ENCODE results near the gene TMEM175.

The TMEM175 gene

DNA sequence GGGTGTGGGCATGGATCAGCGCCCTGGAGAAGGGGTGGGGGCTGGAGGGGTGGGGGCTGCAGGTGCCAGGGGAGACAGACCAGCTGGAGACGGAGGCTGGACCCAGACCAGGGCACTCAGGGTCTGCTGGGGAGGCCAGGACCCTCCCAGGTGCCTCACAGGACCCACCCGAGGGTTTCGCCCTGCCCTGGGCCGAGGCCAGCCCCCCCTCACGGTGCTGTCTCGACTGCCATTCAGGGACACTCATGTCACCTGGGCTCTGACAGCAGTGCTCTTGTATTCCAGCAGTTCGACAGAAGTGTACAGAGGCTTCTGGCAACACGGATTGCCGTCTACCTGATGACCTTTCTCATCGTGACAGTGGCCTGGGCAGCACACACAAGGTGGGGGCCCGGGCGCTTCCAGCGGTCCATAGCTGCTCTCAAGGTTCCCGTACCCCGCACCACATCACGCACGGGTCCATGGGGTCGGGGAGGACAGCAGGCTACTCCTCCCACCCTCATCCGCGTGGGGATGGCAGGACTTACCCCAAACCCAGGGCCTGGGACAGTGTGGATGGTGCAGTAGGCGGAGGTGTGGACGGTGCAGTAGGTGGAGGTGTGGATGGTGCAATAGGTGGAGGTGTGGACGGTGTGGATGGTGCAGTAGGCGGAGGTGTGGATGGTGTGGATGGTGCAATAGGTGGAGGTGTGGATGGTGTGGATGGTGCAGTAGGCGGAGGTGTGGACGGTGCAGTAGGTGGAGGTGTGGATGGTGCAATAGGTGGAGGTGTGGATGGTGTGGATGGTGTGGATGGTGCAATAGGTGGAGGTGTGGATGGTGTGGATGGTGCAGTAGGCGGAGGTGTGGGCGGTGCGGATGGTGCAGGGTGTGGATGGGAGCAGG is 18.1 kb downstream of the TMEM175 start:
- DNase-seq (ENCODE audit: low read depth), result no peak
- H3K4me3 ChIP-seq (ENCODE audit: low read depth, low read length), result no peak overlapping the region
- TF ChIP-seq MYC (IDR thresholded peaks at IDR 0.05; ENCODE audit: low read depth, low read length) (no peak), POLR2A (IDR thresholded peaks at IDR 0.05; ENCODE audit: extremely low read depth, insufficient read length) (no peak)
- TF ChIP-seq, protein P1, sequence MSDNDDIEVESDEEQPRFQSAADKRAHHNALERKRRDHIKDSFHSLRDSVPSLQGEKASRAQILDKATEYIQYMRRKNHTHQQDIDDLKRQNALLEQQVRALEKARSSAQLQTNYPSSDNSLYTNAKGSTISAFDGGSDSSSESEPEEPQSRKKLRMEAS (IDR thresholded peaks at IDR 0.05; ENCODE audit: low read depth, low read length), result no peak
- TF ChIP-seq, protein P2, sequence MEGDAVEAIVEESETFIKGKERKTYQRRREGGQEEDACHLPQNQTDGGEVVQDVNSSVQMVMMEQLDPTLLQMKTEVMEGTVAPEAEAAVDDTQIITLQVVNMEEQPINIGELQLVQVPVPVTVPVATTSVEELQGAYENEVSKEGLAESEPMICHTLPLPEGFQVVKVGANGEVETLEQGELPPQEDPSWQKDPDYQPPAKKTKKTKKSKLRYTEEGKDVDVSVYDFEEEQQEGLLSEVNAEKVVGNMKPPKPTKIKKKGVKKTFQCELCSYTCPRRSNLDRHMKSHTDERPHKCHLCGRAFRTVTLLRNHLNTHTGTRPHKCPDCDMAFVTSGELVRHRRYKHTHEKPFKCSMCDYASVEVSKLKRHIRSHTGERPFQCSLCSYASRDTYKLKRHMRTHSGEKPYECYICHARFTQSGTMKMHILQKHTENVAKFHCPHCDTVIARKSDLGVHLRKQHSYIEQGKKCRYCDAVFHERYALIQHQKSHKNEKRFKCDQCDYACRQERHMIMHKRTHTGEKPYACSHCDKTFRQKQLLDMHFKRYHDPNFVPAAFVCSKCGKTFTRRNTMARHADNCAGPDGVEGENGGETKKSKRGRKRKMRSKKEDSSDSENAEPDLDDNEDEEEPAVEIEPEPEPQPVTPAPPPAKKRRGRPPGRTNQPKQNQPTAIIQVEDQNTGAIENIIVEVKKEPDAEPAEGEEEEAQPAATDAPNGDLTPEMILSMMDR (IDR thresholded peaks at IDR 0.05; ENCODE audit: low read depth, low read length), result no peak

DNA sequence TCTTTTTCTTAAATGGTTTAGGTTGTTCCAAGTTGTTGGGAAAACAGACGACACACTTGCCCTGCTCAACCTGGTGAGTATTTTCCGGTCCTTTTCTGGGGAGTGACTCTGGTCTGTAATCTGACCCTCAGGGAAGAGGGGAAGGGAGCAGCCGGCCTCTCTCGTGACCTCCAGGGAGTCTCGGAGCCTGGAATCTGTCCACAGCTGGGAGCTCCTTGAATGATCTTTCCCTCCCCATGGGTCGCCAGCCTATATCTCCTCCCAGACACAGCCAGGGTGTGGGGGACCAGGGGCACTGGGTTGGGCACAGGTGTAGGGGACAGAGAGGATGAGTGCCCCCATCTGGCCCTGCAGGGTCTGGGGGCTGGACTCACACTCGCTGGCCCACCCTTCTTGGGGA is 18.9 kb downstream of the TMEM175 start:
- H3K4me3 ChIP-seq (ENCODE audit: low read depth, low read length), result no peak overlapping the region
- TF ChIP-seq, protein P2 (IDR thresholded peaks at IDR 0.05; ENCODE audit: low read depth, low read length), result no peak
- TF ChIP-seq MYC (IDR thresholded peaks at IDR 0.05; ENCODE audit: low read depth, low read length) (no peak), POLR2A (IDR thresholded peaks at IDR 0.05; ENCODE audit: extremely low read depth, insufficient read length) (no peak)
- TF ChIP-seq, protein P1 (IDR thresholded peaks at IDR 0.05; ENCODE audit: low read depth, low read length), result no peak
- no peak for DNase-seq (ENCODE audit: low read depth)

DNA sequence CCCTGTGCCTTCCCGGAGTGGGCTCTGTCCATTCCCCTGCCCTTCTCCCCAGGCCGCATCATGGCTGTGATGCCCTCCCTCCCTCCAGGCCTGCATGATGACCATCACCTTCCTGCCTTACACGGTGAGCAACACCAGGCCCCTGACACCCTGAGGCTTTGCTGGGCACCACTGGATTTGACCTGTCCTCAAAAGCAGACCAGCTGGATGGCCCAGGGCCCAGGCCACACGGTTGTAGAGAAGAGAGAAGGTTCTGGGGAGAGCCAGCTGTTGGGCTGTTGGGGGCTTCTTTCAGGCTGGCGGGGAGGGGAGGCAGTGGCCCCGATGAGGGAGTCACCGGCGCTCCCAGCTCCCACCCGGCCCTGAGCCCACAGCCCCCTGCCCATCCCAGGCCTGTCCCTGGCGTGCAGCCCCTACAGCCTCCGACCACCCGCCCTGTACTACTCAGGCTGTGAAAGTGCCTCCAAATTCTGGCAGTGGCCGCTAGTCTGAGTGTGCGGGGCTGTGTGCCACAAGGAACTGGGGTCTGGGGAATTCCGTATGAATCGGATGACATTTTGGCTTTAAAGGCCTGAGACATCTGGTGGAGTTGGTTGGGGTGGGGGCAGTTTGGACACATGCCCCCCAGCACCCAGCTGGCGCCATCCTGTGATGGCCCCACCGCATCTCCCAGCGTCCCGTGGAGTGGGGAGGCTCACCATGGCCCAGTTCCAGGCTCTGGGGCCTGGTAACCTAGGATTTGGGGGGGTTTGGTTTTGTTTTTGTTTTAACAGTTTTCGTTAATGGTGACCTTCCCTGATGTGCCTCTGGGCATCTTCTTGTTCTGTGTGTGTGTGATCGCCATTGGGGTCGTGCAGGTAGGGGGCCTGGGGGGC is 19.6 kb downstream of the TMEM175 start:
- DNase-seq (ENCODE audit: low read depth), result no peak
- TF ChIP-seq, protein P1 (IDR thresholded peaks at IDR 0.05; ENCODE audit: low read depth, low read length), result no peak
- TF ChIP-seq, protein P2 (IDR thresholded peaks at IDR 0.05; ENCODE audit: low read depth, low read length), result no peak
- TF ChIP-seq MYC (IDR thresholded peaks at IDR 0.05; ENCODE audit: low read depth, low read length), result no peak
- TF ChIP-seq POLR2A (IDR thresholded peaks at IDR 0.05; ENCODE audit: extremely low read depth, insufficient read length), result no peak
- H3K4me3 ChIP-seq (ENCODE audit: low read depth, low read length), result no peak overlapping the region

DNA sequence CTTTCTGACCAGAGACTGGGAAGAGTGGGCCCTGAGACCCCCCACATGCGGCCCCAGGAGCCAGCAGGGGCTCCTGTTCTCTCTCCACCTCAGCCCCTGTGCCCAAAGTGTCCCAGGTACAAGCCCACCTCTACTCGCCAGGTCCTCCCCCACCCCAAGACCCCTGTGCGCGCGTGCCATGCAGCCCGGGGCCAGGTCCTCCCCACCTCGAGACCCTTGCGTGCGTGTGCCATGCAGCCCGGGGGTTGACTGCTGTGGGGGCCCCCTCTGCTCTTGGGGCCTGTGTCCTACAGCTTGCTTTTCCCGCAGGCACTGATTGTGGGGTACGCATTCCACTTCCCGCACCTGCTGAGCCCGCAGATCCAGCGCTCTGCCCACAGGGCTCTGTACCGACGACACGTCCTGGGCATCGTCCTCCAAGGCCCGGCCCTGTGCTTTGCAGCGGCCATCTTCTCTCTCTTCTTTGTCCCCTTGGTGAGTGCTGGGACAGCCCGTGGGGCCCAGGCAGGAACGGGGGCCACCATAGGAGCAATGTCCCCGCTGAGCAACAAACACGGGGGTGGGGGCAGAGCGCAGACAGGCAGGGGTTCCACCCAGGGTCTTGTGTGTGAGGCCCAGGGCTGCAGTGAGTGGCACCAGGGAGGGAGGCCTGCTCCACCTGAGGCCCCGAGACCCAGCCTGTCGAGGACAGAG is 20.8 kb downstream of the TMEM175 start:
- H3K4me3 ChIP-seq (ENCODE audit: low read depth, low read length), result no peak overlapping the region
- DNase-seq (ENCODE audit: low read depth), result no peak
- TF ChIP-seq POLR2A (IDR thresholded peaks at IDR 0.05; ENCODE audit: extremely low read depth, insufficient read length), result no peak
- TF ChIP-seq, protein P1 (IDR thresholded peaks at IDR 0.05; ENCODE audit: low read depth, low read length), result no peak
- TF ChIP-seq, protein P2 (IDR thresholded peaks at IDR 0.05; ENCODE audit: low read depth, low read length), result no peak
- TF ChIP-seq MYC (IDR thresholded peaks at IDR 0.05; ENCODE audit: low read depth, low read length), result no peak

DNA sequence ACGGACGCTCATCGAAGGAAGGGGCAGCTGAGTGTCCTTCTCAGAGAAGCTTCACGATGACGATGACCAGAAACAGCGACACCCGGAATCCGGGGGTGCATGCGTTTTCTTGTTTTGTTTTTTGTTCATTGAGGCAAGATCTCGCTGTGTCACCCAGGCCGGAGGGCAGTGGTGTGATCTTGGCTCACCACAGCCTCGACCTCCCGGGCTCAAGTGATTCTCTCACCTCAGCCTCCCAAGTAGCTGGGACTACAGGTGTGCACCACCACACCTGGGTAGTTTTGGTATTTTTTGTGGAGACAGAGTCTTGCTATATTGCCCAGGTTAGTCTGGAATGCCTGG is 21.3 kb downstream of the TMEM175 start:
- no peak overlapping the region for H3K4me3 ChIP-seq (ENCODE audit: low read depth, low read length)
- no peak for DNase-seq (ENCODE audit: low read depth)
- TF ChIP-seq, protein P2 (IDR thresholded peaks at IDR 0.05; ENCODE audit: low read depth, low read length), result no peak
- TF ChIP-seq MYC (IDR thresholded peaks at IDR 0.05; ENCODE audit: low read depth, low read length) (no peak), POLR2A (IDR thresholded peaks at IDR 0.05; ENCODE audit: extremely low read depth, insufficient read length) (no peak)
- TF ChIP-seq, protein P1 (IDR thresholded peaks at IDR 0.05; ENCODE audit: low read depth, low read length), result no peak
